Measurements from ENCODE around the gene ARHGEF10L. TPM values are rescaled to one million over a fixed set of nuclear protein-coding genes. Genes with fewer than 3 reads are reported as not detected.
A peak's percentile ranks its signal among the peaks of the same experiment; 100 is the strongest.
"Not testable (repeated sequence)": the region's sequence is repeated elsewhere in the genome, so short reads cannot be mapped to it uniquely, and the experiment has no call there.

The ARHGEF10L gene
- polyA plus RNA-seq (ENCODE audit: insufficient read length): 23.2 TPM

DNA sequence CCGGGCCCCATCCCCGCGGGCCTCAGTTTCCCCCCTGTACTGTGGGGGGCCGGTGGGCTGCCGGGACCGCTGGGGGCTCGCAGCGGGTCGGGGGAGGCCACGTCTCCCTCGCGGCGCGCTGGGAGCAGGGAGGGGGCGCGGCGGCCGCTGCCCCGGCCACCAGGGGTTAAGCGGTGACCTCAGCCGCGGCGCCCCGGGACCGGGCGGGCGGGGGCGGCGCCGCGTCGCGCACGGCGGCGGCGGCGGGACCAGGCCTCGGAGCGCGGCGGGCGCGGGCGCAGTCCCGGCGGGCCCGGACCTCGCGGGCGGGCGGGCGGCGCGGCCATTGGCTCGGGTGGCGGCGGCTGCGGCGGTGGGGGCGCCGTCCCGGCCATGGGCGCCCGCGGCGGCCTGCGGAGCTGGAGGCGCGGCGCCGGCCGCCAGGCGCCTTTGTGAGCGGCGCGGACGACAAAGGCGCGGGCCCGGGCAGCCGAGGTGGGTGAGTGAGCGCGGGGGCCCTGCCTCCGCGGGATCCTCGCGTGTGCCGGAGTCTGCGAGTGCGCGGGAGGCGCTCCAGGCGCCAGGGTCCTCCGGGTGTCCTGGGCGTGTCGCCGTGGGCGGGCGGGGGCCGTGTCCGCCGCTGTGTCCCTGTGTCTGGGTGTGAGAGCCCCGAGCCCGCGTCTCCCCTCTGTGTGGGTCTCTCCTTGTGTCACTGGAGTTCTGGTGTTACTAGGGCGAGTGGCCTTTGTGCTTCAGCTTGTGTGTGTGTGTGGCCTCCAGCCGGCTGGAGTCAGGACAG, at the start of gene ARHGEF10L:
Gene ARHGEF10L, plus strand, starts transcription at position 222 of the 778 bp plus-strand sequence. CDS start 40,898 bp downstream, outside the sequence.
- no peak for DNase-seq (ENCODE audit: low read depth)

DNA sequence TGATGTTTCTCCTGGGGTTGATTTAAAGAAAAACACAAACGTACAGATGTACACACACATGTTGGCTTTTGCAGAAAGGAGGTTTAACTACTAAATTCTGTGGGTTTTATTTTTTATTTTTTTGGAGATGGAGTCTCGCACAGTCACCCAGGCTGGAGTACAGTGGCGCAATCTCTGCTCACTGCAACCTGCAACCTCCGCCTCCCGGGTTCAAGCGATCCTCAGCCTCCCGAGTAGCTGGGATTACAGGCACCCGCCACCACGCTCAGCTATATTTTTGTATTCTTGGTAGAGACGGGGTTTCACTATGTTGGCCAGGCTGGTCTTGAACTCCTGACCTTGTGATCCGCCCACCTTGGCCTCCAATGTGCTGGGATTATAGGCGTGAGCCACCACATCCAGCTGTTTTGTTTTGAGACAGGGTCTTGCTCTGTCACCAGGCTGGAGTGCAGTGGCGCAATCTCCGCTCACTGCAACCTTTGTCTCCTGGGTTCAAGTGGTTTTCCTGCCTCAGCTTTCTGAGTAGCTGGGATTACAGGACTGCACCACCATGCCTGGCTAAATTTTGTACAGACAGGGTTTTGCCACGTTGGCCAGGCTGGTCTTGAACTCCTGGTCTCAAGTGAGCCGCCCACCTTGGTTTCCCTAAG, 49.6 kb upstream of the ARHGEF10L start:
- not testable (repeated sequence) for DNase-seq (ENCODE audit: low read depth)

DNA sequence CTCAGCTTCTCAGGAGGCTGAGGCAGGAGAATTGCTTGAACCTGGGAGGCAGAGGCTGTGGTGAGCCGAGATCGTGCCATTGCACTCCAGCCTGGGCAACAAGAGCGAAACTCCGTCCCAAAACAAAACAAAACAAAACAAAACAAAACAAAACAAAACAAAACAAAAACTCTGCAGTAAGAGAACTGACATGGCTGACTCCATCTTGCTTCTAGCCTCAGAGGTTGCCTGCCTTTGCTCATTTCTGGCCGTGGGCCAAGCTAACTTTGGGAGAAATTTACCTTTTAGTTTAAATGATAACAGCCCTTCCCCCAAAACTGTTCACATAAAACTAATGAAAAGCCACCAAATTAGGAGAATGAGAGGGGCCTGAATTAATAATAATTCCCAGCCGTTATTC, 48.8 kb upstream of the ARHGEF10L start:
- DNase-seq (ENCODE audit: low read depth): not testable (repeated sequence)

- no peak for DNase-seq (ENCODE audit: low read depth)
These were observed 45.3 kb upstream of the ARHGEF10L start for GRCh38 chr1:17494114-17494729.

GRCh38 chr1:17496419-17496818, 43.1 kb upstream of the ARHGEF10L start:
- no peak for DNase-seq (ENCODE audit: low read depth)

DNA sequence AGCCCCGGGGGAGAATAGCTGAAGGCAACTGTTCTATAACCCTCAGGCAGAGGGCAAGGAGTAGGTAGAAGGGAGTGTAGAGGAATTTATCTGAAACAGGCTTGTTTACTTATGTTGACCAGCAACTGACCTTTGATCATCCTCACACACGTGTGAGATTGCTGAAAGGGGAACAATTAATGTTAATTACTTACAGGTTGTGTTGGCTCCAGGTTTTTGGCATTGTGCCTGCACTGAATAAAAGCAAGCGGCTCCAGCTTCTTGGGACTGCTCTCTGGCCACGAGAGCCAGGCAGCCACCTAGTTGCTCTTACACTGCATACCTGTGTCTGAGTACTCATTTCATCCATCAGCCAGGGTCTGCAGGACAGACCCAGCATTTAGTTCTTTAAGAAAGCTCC, 41.3 kb upstream of the ARHGEF10L start:
- DNase-seq (ENCODE audit: low read depth): no peak

GRCh38 chr1:17502326-17502778, 37.1 kb upstream of the ARHGEF10L start:
- peak; percentile 55 for DNase-seq (ENCODE audit: low read depth)

GRCh38 chr1:17503146-17503545, 36.4 kb upstream of the ARHGEF10L start:
- no peak for DNase-seq (ENCODE audit: low read depth)

DNA sequence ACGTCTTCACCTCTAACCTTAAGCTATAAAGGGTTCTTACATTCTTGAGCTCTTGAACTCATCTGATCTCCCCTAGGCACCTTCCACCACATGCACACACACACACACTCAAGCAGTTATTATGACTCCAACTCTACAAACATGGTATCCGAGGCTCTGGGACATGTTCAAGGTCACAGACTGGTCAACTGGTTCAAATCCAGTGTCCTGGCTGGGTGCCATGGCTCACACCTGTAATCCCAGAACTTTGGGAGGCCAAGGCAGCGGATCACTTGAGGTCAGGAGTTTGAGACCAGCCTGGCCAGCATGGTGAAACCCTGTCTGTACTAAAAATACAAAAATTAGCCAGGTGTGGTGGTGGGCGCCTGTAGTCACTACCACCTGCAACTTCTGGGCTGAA, 32.3 kb upstream of the ARHGEF10L start:
- DNase-seq (ENCODE audit: low read depth): not testable (repeated sequence)

GRCh38 chr1:17507915-17508314, 31.6 kb upstream of the ARHGEF10L start:
- DNase-seq (ENCODE audit: low read depth): no peak

DNA sequence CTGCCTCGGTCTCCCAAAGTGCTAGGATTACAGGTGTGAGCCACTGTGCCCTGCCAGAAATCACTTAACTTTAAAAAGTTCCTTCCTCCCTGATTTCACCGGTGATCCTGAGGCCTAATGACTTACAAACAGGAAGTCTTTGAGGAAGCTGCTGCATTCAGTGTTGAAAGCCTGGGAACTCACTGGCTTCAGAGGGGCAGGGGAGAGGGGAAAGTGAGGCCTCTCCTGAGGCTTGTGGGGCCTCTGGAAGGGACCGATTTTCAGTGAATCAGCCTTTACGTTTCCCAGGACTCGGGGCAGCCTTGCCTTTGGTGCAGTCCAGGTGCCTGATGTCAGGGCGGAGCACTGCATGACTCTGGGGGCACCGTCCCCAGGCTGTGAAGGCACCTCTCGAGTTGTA, 30.1 kb upstream of the ARHGEF10L start:
- no peak for DNase-seq (ENCODE audit: low read depth)

DNA sequence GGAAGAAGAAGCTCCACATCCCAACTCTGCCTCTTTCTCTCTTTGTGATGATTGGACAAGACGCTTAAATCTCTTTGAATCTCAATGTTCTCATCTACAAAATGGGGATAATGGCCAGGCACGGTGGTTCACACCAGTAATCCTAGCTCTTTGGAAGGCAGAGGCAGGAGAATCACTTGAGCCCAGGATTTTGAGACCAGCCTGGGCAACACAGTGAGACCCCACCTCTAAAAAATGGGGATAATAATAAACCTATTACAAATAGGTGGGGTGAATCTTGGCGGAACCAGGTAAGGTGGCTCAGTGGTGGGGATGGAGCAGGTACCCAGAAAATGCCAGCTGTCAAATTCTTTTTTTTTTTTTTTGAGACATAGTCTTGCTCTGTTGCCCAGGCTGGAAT, 29.4 kb upstream of the ARHGEF10L start:
- DNase-seq (ENCODE audit: low read depth): no peak

DNA sequence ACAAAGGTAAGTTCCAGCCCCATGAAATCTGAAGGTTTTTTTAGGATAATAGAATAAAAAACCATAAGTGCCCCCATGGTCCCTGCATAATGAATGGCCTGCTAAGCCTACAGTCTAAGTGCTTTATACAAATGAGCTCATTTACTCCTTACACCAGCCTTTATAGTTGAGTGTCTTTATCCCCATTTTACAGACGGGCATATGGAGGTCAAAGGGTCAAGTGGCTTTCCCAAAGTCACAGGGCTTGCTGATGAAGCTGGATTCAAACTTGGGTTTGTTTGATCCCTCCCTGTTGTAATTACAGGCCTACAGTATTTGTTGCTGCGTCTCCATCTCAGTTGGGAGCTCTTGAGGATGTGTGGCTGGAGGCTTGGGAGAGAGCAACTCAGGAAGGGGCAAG, 28.3 kb upstream of the ARHGEF10L start:
- DNase-seq (ENCODE audit: low read depth): no peak

GRCh38 chr1:17513131-17513530, 26.4 kb upstream of the ARHGEF10L start:
- no peak for DNase-seq (ENCODE audit: low read depth)

DNA sequence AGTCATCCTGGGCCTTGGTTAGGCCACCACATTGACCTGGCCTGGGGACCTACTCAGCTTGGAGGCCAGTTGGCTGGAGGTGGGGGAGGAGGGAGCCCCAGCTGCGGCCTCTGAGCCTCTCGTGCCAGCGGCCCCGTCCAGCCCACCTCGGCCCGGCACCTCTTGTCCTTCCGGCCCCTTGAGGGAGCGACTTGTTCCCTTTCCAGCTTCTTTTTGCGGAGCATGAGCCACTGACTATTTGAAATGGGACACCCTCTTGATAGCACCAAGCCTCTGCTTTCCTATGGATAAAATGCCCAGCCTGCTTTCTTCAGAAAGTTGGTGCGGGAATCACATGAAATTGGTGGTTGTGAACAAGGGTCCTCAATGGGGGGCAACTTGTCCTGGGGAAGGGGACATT, 24.7 kb upstream of the ARHGEF10L start:
- no peak for DNase-seq (ENCODE audit: low read depth)

DNA sequence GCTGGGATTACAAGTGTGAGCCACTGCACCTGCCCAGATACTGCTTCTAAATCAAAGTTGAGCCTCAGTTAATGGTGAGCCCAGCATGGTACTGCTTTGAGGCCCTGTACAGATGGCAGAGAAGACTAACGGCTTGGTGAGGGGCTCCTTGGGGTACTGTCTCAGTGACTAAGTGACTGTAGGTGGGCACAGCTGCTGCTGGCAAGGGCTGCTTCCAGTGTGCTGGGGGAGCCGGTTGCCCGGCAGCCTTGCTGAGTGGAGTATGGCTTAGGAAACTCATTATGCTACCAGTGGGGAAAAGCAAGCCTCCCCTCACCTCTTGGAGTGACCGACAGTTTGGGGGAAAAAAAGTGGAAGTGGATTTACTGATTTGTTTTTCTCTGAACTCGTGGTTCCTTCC, 23.6 kb upstream of the ARHGEF10L start:
- DNase-seq (ENCODE audit: low read depth): no peak

- DNase-seq (ENCODE audit: low read depth): no peak
These were observed 22.9 kb upstream of the ARHGEF10L start for GRCh38 chr1:17516303-17517214.

- no peak for DNase-seq (ENCODE audit: low read depth)
These were observed 19.5 kb upstream of the ARHGEF10L start for GRCh38 chr1:17520041-17520440.

GRCh38 chr1:17520473-17521319, 18.8 kb upstream of the ARHGEF10L start:
- no peak for DNase-seq (ENCODE audit: low read depth)

GRCh38 chr1:17521946-17522612, 17.4 kb upstream of the ARHGEF10L start:
- DNase-seq (ENCODE audit: low read depth): no peak
